A549 (cell line): Measurements from ENCODE around the gene CLEC5A. TPM values are rescaled to one million over a fixed set of nuclear protein-coding genes. Genes with fewer than 3 reads are reported as not detected.
"Not testable (repeated sequence)": the region's sequence is repeated elsewhere in the genome, so short reads cannot be mapped to it uniquely, and the experiment has no call there.

Experiments
- ATAC-seq, 2 experiments: fragments of 200-7000 bp in 1 of 2; fragments of >200 bp in 1 of 2; cut with Nextera tagmentation in 1 of 2; cut with Tn5 transposase in 1 of 2; 3 replicates each; pipeline versions ENCODE4 v1.8.0 to v1.9.1; 2018 to 2020; ENCODE audit warnings: mild to moderate bottlenecking in 1 of 2, moderate library complexity in 1 of 2
- CTCF ChIA-PET: fragments of 300-600 bp; sonication (Branson Sonifier 250); formaldehyde crosslinking; extraction: SDS; loops from one replicate; lab custom pipeline; 2021; ENCODE audit warnings: antibody characterized with exemption, inconsistent platforms; lab: Yijun Ruan, JAX
- POLR2A ChIA-PET: fragments of 350-600 bp; formaldehyde crosslinking; extraction: SDS; loops from one replicate; lab custom pipeline; 2021; ENCODE audit warnings: antibody characterized with exemption, inconsistent platforms; lab: Yijun Ruan, JAX
- DNase-seq, 2 experiments: peaks; one replicate each; pipeline versions ENCODE4 v3.0.0 to v3.0.0-alpha.2; 2011 to 2016; ENCODE audit warnings: low read depth in 1 of 2, low spot score in 1 of 2
- FAIRE-seq: peaks from 2 replicates; lab custom pipeline; 2011; peaks lifted over from hg19 to GRCh38; lab: Jason Lieb, UNC
- H3K27ac ChIP-seq, 2 experiments: fragments of >200 bp; sonication (Bioruptor Twin); formaldehyde crosslinking; 3 replicates each; pipeline ENCODE4 v1.5.1; 2016 to 2017
- H3K4me1 ChIP-seq: fragments of >200 bp; sonication (Bioruptor Twin); formaldehyde crosslinking; 3 replicates; pipeline ENCODE4 v1.6.1; 2016
- H3K4me2 ChIP-seq: fragments of >200 bp; sonication (Bioruptor Twin); formaldehyde crosslinking; 3 replicates; pipeline ENCODE4 v1.6.1; 2016
- H3K4me3 ChIP-seq: fragments of >200 bp; sonication (Bioruptor Twin); formaldehyde crosslinking; 3 replicates; pipeline ENCODE4 v1.5.1; 2016
- H3K9me3 ChIP-seq: fragments of >200 bp; sonication (Bioruptor Twin); formaldehyde crosslinking; 3 replicates; pipeline ENCODE4 v1.6.1; 2016
- BHLHE40 ChIP-seq: IDR thresholded peaks from 2 replicates; pipeline ENCODE4 v1.6.1; 2012; ENCODE audit warnings: low read depth, low read length, inconsistent platforms
- CBX8 ChIP-seq: fragments of 200-600 bp; sonication (generic); IDR thresholded peaks from 2 replicates; pipeline ENCODE4 v1.6.1; 2016
- CHD2 ChIP-seq: fragments of 150-350 bp; IDR thresholded peaks from 2 replicates; pipeline ENCODE4 v1.6.1; 2014; ENCODE audit warnings: low read length; ENCODE audit not compliant: partially characterized antibody
- CTCF ChIP-seq: fragments of >200 bp; sonication (Bioruptor Twin); formaldehyde crosslinking; IDR thresholded peaks from 3 replicates; pipeline ENCODE4 v1.5.1; 2016
- ESRRA ChIP-seq: fragments of 150-350 bp; IDR thresholded peaks from 2 replicates; pipeline ENCODE4 v1.6.1; 2014; ENCODE audit warnings: mild to moderate bottlenecking, low read length, borderline replicate concordance
- FOSB ChIP-seq: fragments of 250-450 bp; sonication (Bioruptor Pico); IDR thresholded peaks from 2 replicates; pipeline ENCODE4 v1.5.0; 2020; ENCODE audit warnings: mild to moderate bottlenecking, moderate library complexity
- GATA3 ChIP-seq: IDR thresholded peaks from 2 replicates; pipeline ENCODE4 v1.6.1; 2012; ENCODE audit warnings: borderline replicate concordance
- HOXB13 ChIP-seq: fragments of 250-450 bp; sonication (Bioruptor Pico); IDR thresholded peaks from 2 replicates; pipeline ENCODE4 v1.5.0; 2020; ENCODE audit warnings: low read depth, mild to moderate bottlenecking, moderate library complexity
- MAFK ChIP-seq: fragments of 450-650 bp; IDR thresholded peaks from 2 replicates; pipeline ENCODE4 v1.6.1; 2014; ENCODE audit not compliant: partially characterized antibody
- MYC ChIP-seq: IDR thresholded peaks from 2 replicates; pipeline ENCODE4 v1.6.1; 2012; ENCODE audit warnings: mild to moderate bottlenecking, inconsistent platforms, low read length, improper control_type of control experiment, borderline replicate concordance
- PHF8 ChIP-seq: fragments of 200-600 bp; sonication (generic); IDR thresholded peaks from 2 replicates; pipeline ENCODE4 v1.6.1; 2016; ENCODE audit warnings: low read depth, mild to moderate bottlenecking, antibody characterized with exemption, moderate library complexity, borderline replicate concordance
- POLR2A ChIP-seq: IDR thresholded peaks from 2 replicates; pipeline ENCODE4 v1.6.1; 2012; ENCODE audit warnings: mild to moderate bottlenecking, low read length
- RAD21 ChIP-seq, 2 experiments: fragments of >200 bp in 1 of 2; sonication (Bioruptor Twin) in 1 of 2; formaldehyde crosslinking in 1 of 2; IDR thresholded peaks in 1 of 2; conservative IDR thresholded peaks in 1 of 2; 2 replicates in 1 of 2; 3 replicates in 1 of 2; pipeline ENCODE4 v1.6.1; 2012 to 2018; ENCODE audit warnings: inconsistent platforms in 1 of 2
- RCOR1 ChIP-seq: fragments of 150-350 bp; IDR thresholded peaks from 2 replicates; pipeline ENCODE4 v1.6.1; 2014; ENCODE audit warnings: antibody characterized with exemption, low read length, low read depth
- RFX5 ChIP-seq: fragments of 450-650 bp; IDR thresholded peaks from 2 replicates; pipeline ENCODE4 v1.7.1; 2014; ENCODE audit warnings: antibody characterized with exemption, mild to moderate bottlenecking, moderate library complexity
- SMC3 ChIP-seq: fragments of >200 bp; sonication (Bioruptor Twin); formaldehyde crosslinking; IDR thresholded peaks from 3 replicates; pipeline ENCODE4 v1.6.1; 2018; ENCODE audit warnings: inconsistent platforms
- TFCP2L1 ChIP-seq: fragments of 250-450 bp; sonication (Bioruptor Pico); IDR thresholded peaks from 2 replicates; pipeline ENCODE4 v1.5.0; 2021; ENCODE audit warnings: mild to moderate bottlenecking
- ZSCAN20 ChIP-seq: fragments of 250-450 bp; sonication (Bioruptor Pico); IDR thresholded peaks from 2 replicates; pipeline ENCODE4 v1.8.0; 2022; ENCODE audit warnings: mild to moderate bottlenecking, moderate library complexity
- WGBS: methylation state at CpG from one replicate; pipeline ENCODE4 v1.1.6; 2017; ENCODE audit errors: missing lambda C conversion rate; 5-methylcytosine and 5-hydroxymethylcytosine counted together
- polyA plus RNA-seq, 4 experiments: library from polyadenylated mRNA; depleted of rRNA in 3 of 4; stranded (reverse); fragments of >200 nt; fragmentation: RNase III in 1 of 4; extraction: RNeasy Plus Mini Kit Qiagen cat#74134 plus additional on column Dnase treatment in 1 of 4; gene quantifications; 2 replicates in 3 of 4; 3 replicates in 1 of 4; pipeline ENCODE4 v1.2.3, GENCODE V29; 2011 to 2017

The CLEC5A gene
- polyA plus RNA-seq, 2 of the 4 experiments (the other 2 are of a cell fraction): not detected

DNA sequence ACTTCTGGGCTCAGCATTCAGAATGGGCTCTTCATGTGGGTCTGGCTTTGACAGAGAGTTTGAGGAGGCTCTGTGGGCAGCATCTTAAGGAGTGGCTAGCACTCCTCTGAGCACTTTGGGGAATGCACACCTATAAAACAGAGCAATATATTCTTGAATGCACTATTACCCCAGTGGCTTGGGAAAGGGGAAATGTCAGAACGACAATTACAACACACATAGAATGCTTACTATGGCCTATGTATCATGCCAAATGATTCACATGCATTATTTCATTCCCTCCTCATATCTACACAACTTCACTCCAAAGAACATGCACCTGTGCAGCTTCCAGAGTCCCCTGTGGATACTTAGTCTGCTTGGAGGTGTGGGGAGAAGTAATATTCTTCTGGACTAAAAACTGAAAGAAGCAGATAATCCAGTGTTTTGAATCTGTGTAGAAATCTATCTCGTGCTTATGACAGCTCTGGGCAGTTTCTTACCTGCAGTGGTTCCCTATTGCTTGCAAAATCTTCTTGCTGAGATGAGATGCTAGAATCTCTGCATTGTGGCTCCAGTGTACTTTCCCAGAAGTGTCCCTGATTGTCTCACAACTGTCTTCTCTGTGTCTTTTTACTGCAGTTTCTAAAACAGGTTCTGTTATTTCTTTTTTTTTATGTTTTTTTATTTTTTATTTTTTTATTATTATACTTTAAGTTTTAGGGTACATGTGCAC is 43.4 kb upstream of the CLEC5A start (continued):
- TF ChIP-seq HOXB13 (CRISPR knock-in tag) (no peak), ESRRA (no peak), MYC (no peak), RCOR1 (no peak), FOSB (CRISPR knock-in tag) (no peak), TFCP2L1 (no peak)

- H3K4me2 ChIP-seq, H3K4me3 ChIP-seq, H3K4me1 ChIP-seq, FAIRE-seq, H3K9me3 ChIP-seq, H3K27ac ChIP-seq, ATAC-seq, POLR2A ChIA-PET, DNase-seq: not testable (repeated sequence)
- CTCF ChIA-PET: interaction anchor here (0.7 kb wide), 1 partner anchor 12 kb away, joined by 4 read pairs; no protein-coding TSS in a partner anchor
- 82% methylated on average over 4 of the region's 4 CpGs for WGBS
Observed at GRCh38 chr7:141987803-141988202, 41.0 kb upstream of the CLEC5A start.

- Histone ChIP-seq H3K4me2 (no peak overlapping the region), H3K4me1 (no peaks in the 10 kb centered on the region), H3K9me3 (no peaks in the 10 kb centered on the region)
- CTCF ChIA-PET: no interaction called here
- no peak for TF ChIP-seq RAD21 (conservative IDR thresholded peaks at IDR 0.05 in 1 of 2, IDR thresholded peaks at IDR 0.05 in 1 of 2)
- no peak for TF ChIP-seq RFX5
- TF ChIP-seq CHD2: no peak
- TF ChIP-seq, all 56 proteins: peak for 0
- Histone ChIP-seq H3K27ac (no peak overlapping the region), H3K4me3 (no peak overlapping the region)
- ATAC-seq: no peak
- DNase-seq: no peak
- no peak for FAIRE-seq
- 46% methylated on average over 2 of the region's 2 CpGs for WGBS
- POLR2A ChIA-PET: no interaction called here
Observed at GRCh38 chr7:141986923-141987322, 40.1 kb upstream of the CLEC5A start.

- H3K4me2 ChIP-seq, H3K9me3 ChIP-seq, ATAC-seq, H3K4me1 ChIP-seq, POLR2A ChIA-PET, FAIRE-seq, H3K27ac ChIP-seq, DNase-seq, H3K4me3 ChIP-seq: not testable (repeated sequence)
- CTCF ChIA-PET: interaction anchor here (0.8 kb wide), 1 partner anchor 10 kb away, joined by 3 read pairs; no protein-coding TSS in a partner anchor
- 90% methylated on average over 12 of the region's 13 CpGs for WGBS
Observed at GRCh38 chr7:141985926-141986325, 39.2 kb upstream of the CLEC5A start.

- no peak overlapping the region for H3K27ac ChIP-seq
- no peak overlapping the region for H3K4me2 ChIP-seq
- H3K4me3 ChIP-seq: no peak overlapping the region
- CTCF ChIA-PET: no interaction called here
- no peak for FAIRE-seq
- no peaks in the 10 kb centered on the region for H3K4me1 ChIP-seq
- no peak for DNase-seq
- POLR2A ChIA-PET: no interaction called here
- WGBS: 90% methylated on average over 2 of the region's 2 CpGs
- no peaks in the 10 kb centered on the region for H3K9me3 ChIP-seq
- TF ChIP-seq SMC3 (no peak), BHLHE40 (no peak), GATA3 (no peak), POLR2A (no peak), MAFK (no peak), CTCF (no peak), ESRRA (no peak), CBX8 (no peak), ZSCAN20 (CRISPR knock-in tag) (no peak), PHF8 (no peak)
- no peak for ATAC-seq
Observed at GRCh38 chr7:141979568-141979967, 32.8 kb upstream of the CLEC5A start.
